HG02885 (cell line): Measurements from ENCODE around the gene TESK2.

Experiments used
- ATAC-seq: cut with Tn5 transposase; IDR thresholded peaks from one replicate; pipeline ENCODE4 v1.9.1; 2021; ENCODE audit warnings: mild to moderate bottlenecking; ENCODE audit not compliant: unreplicated experiment, poor library complexity

The TESK2 gene

DNA sequence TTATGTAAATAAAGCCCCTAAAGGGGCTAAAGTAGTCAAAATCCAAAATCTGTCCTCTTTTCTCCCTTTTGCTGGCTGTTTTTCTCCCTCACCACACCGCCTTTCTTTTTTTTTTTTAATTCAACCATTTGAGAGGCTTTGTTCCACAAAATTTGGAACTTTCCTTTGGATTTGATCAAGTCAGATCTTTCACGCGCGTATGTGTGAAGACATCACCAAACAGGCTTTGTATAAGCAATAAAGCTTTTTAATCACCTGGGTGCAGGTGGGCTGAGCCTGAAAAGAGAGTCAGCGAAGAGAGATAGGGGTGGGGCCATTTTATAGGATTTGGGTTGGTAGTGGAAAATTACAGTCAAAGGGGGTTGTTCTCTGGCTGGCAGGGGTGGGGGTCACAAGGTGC lies 169.5 kb downstream of the TESK2 start:
- no peak for ATAC-seq

DNA sequence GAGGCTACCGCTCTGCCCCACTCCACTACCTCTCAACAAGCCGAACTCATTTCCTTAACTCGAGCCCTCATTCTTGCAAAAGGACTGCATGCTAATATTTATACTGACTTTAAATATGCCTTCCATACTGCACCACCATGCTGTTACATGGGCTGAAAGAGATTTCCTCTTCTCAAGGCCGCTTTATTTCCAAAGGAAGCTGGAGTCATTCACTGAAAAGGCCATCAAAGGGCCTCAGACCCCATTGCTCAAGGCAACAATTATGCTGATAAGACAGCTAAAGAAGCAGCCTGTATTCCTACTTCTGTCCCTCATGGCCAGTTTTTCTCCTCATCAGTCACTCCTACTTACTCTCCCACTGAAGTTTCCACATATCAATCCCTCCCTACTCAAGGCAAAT lies 171.2 kb downstream of the TESK2 start:
- no peak for ATAC-seq

DNA sequence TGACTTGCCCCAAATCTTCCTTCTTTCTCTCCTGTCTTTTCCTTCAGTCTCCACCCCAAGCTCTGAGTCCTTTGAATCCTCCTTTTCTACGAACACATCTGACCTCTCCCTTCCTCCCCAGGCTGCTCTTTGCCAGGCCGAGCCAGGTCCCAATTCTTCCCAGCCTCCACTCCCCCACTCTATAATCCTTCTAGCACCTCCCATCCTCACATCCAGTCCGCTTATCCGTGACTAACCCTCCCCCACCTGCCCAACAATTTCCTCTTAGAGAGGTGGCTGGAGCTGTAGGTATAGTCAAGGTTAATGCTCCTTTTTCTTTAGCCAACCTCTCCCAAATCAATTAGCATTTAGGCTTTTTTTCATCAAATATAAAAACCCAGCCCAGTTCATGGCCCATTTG lies 173.8 kb downstream of the TESK2 start:
- ATAC-seq, result no peak

DNA sequence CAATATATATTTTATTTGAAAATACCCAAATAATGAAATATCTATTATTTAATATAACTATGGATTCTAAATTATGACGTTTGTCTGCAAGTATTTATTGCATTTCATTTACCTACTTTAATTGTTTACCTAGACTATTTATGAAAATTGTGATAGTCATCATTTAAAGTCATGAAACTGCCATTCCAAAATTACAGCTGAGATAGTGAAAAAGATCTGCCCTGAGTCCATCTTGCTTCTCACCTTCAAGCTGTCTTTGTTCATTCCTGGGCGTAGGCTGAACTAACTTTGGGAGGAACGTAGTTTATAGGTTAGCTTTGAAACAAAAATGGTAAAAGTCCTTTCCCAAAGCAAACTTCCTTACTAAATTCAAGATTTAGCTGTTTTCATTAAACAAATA lies 176.7 kb downstream of the TESK2 start:
- no peak for ATAC-seq

DNA sequence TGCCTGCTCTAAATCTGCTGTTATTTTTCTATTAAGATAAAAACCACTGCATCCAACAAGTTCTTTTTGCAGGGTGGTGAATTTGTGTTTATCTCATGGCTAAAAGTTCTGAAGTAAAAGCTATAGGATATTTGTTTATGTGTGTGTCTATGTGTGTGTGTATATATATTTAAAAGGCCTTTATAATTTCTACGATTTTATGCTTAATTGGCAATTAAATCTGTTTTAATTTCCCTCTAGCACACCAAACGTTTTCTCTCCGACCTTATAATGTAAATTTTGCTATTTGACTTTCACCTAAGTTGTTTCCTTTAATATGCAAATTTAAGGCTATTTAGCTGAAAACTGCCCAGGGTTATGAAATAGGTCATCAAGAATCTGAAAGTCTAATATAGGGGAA lies 184.1 kb downstream of the TESK2 start:
- ATAC-seq, result no peak

DNA sequence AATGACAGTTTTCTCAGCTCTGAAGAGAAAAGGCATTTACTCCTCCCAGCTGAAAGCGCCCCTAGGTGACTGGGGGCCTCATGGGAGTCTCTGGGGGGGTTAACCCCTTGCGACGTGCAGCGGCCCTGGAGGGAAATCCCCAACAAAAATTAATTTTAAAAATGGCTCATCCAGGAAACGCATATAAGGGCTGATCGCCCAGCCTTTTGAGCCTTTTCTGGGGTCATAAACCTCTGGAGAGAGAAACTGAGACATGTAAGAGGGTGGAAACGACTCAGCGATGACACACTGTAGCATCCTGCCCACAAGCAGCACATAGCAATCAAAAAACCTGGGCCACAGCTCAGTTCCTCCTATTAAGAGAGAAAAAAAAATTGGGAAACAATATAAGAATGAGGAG lies 184.6 kb downstream of the TESK2 start:
- ATAC-seq, result no peak

DNA sequence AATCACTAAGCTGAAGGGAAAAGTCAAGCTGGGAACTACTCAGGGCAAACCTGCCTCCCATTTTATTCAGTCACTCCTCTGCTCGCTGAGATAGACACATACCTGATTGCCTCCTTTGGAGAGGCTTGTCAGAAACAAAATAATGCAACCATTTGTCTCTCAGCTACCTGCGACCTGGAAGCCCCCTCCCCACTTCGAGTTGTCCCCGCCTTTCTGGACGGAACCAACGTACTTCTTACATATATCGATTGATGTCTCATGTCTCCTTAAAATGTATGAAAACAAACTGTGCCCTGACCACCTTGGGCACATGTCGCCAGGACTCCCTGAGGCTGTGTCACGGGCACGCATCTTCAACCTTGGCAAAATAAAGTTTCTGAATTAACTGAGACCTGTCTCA lies 185.7 kb downstream of the TESK2 start:
- no peak for ATAC-seq

DNA sequence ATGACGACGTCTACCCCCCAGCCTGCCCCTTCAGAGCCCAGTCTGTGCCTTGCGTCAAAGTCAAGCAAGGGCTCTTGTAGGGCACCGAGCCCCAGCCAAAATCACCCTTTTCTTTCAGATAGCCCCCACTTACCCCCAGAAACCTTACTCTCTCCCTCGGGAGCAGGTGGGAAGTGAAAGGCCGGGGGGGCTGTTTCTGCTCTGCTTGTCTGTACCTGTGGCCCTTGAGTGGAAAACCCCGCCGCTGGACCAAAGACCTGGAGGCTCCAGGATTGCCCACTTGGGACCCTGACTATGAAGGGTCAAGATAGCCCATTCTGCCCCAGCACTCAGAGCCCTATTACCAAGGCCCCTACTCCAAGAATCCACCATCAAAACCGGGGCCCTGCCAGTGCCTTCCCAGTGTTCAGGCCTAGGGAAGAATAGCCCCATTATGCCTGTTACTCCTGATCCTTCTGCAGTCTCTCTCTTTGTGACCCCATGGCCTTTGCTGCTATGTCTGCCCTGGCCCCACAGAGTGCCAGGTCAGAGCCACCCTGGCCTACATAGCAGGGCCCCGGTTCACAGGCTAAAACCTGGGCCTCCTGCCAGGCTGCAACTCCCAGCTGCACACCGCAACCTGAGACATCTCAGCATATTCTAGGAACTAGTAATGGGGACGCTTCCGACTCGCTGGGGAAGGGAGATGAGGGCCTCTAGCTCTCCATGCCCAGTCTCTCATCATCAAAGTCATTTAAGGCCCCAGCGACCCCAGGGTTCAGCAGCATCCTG lies 186.5 kb downstream of the TESK2 start:
- ATAC-seq, result no peak

DNA sequence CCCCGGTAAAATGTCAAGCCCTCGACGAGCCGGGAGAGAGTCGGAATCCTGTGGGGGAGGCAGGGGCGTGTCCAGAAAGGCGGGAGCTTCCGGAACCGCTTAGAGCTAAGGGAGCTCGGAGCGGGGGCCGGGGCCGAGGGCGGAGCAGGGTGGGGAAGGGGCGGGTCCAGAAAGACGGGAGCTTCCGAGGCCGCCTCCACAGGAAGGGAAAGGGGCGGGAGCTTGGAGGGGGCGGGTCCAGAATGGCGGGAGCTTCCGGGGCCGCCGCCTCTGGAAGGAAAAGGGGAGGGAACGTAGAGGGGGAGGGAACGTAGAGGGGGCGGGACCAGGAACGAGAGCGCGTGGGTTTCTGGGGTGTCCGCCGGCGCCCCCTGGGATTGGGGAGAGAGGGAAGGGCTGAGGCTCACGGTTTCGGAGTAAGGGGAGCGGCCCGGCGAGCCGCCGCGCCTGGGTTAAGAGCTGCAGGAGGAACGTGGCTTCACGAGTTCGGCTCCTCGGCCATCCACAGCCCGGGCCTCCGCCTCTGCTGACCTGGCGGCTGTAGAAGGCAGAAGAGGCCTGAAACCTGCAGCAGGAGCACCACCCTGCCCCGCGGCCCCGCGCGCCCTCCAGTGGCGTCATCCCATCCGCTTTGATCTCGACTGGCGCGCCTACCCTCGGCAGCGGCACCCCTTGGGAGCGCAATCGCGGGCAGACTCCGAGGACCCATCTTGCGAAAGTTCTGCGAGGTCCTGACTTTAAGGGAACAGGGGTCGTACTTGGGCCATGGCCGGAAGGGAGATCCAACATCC lies 187.2 kb downstream of the TESK2 start:
- peak; percentile 76 for ATAC-seq

DNA sequence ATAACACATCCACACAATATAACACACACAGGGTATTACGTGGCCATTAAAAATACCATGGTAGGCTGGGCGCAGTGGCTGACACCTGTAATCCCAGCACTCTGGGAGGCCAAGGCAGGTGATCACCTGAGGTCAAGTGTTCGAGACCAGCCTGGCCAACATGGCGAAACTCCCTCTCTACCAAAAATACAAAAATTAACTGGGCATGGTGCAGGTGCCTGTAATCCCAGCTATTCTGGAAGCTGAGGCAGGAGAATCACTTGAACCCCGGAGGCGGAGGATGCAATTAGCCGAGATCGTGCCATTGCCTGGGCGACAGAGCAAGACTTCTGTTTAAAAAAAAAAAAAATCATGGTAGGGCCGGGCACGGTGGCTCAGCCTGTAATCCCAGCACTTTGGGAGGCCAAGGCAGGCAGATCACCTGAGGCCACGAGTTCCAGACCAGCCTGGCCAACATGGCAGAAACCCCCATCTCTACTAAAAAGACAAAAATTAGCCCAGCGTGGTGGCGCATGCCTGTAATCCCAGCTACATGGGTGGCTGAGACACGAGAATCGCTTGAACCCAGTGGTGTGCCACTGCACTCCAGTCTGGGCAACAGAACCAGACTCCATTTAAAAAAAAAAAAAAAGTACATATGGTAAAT lies 188.3 kb downstream of the TESK2 start:
- ATAC-seq, result no peak

DNA sequence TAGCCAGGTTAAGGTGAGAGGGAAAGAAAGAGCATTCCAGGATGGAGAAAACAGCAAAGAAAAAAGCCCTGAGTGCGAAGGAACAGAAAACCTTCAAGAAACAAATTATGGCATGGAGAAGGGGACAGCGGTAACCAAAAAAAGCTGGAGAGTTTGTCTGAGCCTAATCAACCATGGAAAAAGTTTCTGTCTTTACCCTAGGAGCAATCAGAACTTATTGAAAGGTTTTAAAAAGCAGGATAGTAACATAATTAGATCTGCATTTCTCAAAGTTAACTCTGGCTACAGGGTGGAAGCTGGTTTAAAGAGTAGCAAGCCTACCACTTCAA lies 190.3 kb downstream of the TESK2 start:
- ATAC-seq, result no peak

DNA sequence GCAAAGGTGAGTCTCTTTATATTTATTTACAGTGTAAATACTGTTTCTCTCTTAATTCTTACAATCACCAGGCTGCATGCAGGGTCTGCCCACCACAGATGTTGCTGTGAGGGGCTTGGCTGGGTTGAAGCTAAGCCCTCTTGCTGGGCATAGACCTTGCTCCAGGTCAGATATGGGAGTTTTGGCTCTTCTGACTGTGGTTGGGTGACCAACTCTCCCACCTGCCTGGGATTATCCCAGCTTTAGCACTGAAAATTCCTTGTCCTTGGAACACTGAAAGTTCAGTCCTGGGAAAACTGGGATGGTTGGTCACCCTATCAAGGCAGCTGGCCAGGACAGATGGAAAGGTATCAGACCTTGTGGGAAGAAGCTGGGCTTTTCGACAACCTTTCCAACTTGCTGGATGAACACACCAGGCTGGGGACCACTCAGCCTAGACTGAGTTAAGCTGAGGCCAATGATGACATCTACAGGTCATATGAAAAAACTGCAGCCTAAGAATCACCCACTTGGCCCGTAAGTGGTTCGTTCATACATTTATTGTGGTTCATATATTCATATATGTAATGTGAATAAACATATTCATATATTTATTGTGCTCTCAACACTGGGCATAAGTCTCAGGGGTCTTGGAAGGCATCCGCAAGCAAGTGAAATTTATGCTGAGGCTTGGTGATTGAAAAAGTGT lies 190.8 kb downstream of the TESK2 start:
- no peak for ATAC-seq

DNA sequence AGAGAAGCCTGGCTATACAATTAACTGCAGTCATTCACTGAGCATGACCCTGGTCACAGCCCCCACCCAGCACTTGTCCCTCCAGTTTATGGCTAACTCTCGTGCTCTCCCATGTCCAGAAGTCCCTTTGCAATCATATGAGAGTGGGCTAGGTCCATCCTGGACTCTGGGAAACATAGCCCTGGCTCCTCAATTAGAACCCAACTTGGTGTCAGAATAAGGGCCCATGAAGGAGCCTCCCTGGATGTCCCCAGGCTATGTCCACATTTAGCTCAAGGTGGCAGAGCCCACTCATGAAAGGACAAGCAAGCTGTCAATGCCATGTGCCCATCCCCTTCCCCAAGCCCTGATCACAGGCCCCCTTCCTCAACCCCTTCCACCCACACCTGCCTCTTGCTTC lies 191.7 kb downstream of the TESK2 start:
- no peak for ATAC-seq

DNA sequence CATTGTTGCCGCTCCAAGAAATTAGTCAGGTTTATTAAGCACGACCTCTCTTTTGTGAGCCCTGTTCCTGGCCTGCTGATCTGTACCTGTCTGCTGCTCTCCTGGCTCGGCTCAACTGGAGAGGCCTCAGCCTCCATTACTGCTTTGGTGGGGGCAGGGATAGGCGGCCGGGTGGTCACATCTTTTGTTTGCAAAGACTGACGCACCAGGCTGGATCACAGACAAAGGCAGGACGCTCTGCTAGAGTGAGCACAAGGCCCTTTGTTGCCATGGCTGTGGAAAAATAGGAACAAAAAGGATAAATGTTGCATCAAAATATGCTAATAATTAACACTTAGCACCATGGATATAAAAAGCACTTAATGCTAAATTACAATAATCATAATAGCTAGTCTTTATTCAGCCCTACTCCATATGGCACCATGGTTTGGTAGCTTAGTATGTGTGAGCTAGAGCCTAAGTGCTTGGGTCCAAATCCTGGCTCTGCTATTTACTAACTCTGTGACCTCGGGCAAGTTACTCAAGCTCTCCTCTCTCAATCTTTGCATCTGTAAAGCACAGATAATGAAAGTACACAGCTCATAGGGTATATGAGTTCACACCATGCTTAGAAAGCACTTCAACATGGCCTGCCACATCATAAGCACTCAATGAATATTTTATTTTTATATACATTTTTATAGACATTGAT lies 193.2 kb downstream of the TESK2 start:
- no peak for ATAC-seq
